Putamen (tissue), 1 donor: ENCODE data around the gene TLL2.

Experiments used
- DNase-seq: peaks from one replicate; pipeline ENCODE4 v3.0.0-alpha.2; 2016; ENCODE audit warnings: low spot score

Gene TLL2

GRCh38 chr10:96357038-96357620 lies 156.6 kb downstream of the TLL2 start:
- peak; percentile 96 for DNase-seq

DNA sequence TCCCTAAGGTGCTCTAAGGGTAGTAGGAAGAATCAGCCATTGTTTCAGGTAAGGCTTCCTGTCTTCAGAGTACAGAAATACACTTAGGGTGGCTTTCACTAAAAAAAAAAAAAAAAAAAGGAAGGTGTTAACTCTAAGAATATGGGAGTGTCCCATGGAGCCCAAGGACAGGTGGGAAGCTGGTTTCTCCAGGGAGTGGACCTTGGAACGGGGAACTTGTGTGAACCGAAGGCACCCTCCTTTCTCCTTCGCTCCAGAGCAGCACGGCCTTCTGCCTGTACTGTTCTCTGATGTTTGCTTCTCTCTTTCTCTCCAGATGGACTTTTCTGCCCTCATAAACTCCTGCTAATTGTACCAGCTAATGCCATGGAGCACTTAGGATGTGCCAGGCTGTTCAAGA lies 161.1 kb downstream of the TLL2 start:
- DNase-seq = no peak

GRCh38 chr10:96352027-96352426 lies 161.7 kb downstream of the TLL2 start:
- no peak for DNase-seq

- no peak for DNase-seq
Measured at GRCh38 chr10:96346295-96346694, 167.4 kb downstream of the TLL2 start.

DNA sequence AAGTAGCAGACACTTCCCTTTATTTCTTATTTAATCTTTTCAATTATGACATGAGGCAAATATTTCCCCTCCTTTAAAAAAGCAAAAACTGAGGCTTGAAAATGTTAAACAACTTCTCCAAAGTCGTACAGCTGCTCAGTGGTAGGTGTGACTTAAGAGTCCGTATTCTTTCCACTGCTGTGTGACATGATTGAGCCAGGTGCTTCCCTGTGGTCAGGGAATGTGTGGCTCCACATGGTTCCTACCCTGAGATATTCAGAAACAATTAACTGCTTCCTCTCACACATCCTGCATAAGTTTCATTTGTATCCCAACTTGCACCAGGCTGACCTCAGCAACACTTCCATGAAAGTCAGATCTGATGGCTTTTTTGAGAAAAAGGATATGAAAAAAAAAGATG lies 168.5 kb downstream of the TLL2 start:
- DNase-seq = no peak

- no peak for DNase-seq
Measured at GRCh38 chr10:96344178-96344577, 169.5 kb downstream of the TLL2 start.

- DNase-seq = no peak
Measured at GRCh38 chr10:96342402-96342801, 171.3 kb downstream of the TLL2 start.

DNA sequence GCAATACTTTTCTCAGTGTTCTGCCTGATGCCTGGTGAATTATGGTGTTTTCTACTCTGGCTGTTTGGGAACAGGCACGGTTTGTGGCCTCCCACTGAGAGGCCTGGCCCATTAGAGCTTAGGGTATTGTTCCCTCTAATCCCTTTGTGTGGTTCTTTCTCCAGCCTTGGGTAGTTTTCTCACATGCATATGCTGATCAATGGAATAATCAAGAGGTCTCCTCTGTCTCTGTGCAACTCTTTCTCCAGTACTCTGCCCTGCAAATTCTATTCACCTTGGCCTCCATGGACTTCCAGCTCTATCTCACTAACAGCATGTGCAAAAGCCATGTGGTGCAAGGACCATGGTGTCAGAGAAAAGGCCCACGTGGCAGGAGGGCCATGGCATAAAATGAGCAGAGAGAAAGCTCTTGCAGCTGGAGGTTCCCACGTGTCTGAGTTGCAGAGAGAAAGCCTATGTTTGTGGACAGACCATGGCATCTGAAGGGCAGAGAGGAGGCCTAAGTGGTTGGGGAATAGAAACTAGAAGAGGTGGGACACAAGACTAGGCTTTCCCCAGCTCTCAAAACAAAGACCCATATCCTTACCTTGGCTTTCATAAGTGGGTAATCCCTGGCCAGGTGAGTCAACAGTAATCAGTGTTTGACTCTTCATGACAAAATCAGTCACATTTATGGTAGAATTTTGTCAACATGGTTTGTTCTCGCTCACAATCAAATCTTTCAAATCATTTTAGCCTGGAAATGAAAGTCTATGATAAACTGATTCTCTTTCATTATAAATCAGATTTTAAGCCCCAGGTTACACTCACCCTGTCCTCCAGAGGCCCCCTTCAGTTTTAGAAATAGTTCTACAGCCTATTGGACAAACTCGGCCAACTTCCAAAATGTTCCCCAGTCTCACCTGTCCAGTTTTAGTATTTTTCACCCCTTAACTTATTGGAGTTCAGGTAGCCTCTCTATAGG lies 172.2 kb downstream of the TLL2 start:
- no peak for DNase-seq

DNA sequence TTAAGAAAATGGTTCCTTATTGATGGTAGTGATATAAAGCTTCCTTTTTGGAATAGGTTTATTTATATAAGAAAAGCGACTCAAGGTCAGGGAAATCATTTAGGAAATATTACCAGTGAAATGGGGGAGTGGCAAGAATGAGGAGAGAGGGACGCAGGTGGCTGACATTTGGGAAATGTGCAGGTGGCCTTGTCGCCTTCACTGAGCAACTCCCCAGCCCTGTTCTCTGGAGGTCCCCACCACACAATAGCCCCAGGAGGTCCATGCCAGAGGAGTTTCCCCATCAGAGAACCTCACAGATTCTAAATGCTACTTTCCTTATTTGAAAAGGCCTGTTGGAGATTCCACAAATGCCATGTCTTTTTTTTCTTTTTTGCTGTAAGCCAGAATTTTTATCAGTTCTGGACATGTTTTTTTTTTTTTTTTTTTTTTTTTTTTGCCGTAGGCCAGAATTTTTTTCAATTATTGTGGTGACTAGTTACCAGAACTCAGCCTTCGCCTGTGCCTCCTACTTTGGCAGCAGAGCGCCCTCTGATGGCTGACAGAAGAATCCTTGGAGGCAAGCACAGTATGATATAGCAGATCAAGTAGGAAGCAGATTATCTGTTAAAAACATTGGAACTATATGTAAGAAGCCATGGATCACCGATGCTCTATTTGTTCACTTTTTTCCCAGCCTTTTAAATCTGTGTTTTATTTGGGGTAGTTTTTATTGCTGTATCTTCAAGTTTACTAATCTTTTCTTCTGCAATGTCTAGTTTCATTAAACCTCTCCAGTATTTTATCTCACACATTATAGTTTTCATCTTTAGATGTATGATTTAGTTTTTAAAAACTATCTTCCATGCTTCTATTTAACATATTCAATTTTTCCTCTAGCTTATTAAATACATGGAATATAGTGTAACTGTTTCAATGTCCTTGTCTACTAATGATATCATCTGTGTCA lies 173.5 kb downstream of the TLL2 start:
- DNase-seq = peak; percentile 66

- DNase-seq = no peak
Measured at GRCh38 chr10:96339383-96339782, 174.3 kb downstream of the TLL2 start.

- DNase-seq = peak; percentile 45
Measured at GRCh38 chr10:96338279-96338925, 175.3 kb downstream of the TLL2 start.

GRCh38 chr10:96337106-96337505 lies 176.6 kb downstream of the TLL2 start:
- no peak for DNase-seq

GRCh38 chr10:96334616-96335526 lies 178.9 kb downstream of the TLL2 start:
- peak; percentile 65 for DNase-seq

GRCh38 chr10:96333101-96333500 lies 180.6 kb downstream of the TLL2 start:
- DNase-seq = no peak

DNA sequence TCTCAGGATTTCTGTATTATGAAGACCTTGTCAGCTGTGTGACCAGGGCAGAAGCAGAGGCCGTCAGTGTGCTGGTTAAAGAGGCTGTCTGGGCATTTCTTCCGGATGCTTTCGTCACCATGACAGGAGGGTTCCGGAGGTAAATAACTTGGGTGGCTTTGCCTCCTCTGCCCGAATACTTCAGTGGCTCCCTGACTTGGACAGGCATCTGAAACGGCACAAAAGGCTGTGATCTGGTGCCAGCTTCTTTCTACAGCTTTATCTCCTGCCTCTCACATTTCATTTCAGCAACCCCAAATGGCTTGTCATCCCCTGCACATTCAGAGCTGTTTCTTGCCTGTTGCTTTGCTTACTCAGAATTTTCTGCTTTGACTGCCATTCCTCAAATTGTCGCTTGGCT lies 186.3 kb downstream of the TLL2 start:
- DNase-seq = no peak

DNA sequence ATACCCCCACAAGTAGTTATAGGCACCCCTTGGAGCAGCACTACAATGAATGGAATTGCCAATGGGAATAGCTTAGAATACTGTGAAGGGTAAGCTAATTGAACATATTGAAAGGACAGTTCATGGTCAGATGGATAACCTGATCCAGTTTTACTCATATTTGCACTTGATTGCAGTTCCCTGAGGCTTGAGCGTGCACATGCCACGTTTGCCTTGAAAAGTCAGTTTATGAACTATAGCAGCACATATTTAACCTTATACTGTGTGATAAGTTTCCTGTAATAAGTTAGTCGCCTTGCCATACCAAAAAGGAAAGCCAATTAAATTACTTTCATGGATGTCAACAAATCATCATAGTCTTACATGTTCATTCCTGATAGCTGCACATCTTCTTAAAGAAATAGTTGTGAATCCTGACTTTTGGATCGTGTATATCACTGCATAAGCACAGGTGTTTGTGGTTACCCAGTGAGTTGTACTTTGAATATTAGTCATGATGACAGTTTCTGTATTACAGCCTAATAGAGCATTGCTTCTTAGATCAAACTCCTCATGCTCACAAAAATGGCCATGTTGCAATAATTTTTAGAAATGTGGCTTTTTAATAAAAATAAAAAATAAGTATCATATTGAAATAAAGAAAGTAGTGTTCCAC lies 187.9 kb downstream of the TLL2 start:
- no peak for DNase-seq

DNA sequence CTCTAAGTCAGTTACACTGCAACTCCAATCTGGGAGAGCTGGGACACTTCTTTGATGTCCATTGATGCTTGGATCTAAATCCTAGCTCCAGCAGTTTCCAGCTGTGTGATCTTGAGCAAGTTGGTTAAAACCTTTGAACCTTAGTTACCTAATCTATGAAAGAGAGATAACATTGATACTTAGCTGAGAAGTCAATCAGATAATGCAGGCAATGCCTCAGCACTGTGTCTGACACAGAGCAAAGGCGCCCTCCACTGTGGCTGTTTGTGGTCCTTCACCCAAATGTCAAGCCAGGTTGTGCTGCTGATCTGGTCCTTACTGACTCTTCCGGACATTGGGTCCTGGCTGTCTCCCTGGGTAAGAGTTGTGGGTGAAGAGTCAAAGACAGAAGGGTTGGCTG lies 189.3 kb downstream of the TLL2 start:
- DNase-seq = no peak

DNA sequence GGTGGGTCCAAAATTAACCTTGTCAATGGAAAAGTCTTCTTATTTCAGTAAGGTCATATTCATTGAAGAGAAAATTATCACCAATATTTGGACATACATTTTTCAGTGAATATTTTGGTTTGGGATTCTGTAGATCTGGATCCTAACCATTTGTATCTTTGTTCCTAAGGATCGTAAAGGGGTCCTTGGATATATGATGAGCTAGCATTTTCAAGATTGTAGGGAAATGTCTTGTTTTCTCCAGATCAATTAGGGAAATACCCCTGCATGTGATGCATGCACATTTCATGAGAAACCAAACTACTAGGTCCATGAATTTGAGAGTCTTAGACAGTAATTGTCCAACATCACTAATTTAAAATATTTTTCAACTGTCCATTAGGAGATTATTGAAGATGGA lies 191.5 kb downstream of the TLL2 start:
- DNase-seq = no peak

DNA sequence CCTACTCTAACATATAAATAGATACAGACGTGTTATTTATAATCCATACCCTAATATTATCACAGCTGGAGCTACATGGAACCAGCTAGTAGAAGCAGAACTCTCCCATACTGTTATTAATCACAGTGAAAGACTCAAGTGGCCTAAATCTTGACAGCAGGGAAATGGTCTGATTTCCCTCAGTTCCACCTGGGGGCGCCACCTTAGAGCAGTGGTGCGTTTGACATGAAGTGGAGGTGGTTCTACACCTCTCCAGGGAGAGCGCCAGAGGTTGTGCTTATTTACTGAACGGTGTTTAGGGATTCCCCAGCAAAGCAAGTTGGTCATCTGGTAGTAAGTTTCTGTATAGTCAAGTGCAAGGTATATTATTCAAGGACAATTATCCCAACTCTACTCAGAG lies 191.9 kb downstream of the TLL2 start:
- no peak for DNase-seq

DNA sequence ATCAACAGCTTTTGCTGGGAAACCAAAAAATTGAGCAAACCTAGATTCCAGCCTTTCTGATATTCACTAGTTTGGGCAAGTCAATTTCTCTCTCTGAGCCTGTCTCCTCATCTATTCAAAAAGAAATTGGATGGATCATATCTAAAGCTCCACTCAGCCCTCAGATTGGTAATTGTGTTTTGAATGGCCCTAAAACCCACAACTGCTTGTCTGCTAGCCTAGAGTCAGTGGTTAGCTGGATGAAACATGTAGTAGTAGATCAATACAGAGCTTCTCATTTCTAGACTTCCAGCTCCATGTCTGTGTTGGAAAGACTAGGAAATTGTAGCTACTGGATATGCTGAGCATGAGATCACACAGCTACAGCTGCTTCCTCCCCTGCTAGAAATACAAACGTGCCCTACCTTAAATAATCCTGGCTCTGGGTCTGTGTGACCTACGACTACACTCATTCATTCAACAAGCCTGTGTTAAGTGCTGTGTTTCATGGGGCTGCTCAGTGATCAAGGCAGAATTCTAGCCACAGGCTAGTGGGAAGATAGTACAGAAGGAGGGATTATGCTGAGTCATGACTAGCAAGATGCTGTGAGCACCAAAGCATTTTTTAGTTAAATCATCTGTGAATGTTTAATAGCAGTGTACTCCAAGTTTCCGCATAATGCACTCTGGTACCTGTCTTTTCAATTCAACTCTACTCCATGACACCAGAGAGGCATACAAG lies 193.8 kb downstream of the TLL2 start:
- DNase-seq = no peak
